Thoracic aorta (tissue), 2 donors: ENCODE measurements around the gene DIP2C. TPM values are rescaled to one million over a fixed set of nuclear protein-coding genes. Genes with fewer than 3 reads are reported as not detected.

ENCODE experiments used
- ATAC-seq: fragments of 150-250 bp; one replicate; pipeline ENCODE4 v1.8.0; 2017; ENCODE audit warnings: low read depth; ENCODE audit not compliant: insufficient number of reproducible peaks, low FRiP score
- DNase-seq: peaks from one replicate; pipeline ENCODE4 v3.0.0-alpha.2; 2020; ENCODE audit warnings: low spot score
- H3K27ac ChIP-seq, 2 donors: fragments of 200-600 bp; sonication (generic); 1 replicate in 1 of 2; 2 replicates in 1 of 2; pipeline ENCODE4 v1.5.1; 2016; ENCODE audit warnings: mild to moderate bottlenecking in 2 of 2, moderate library complexity in 2 of 2
- H3K27me3 ChIP-seq: fragments of 200-600 bp; sonication (generic); replicated peaks from 2 replicates; pipeline ENCODE4 v1.6.0; 2016; ENCODE audit warnings: mild to moderate bottlenecking; ENCODE audit not compliant: insufficient read depth
- H3K36me3 ChIP-seq: fragments of 200-600 bp; sonication (generic); one replicate; pipeline ENCODE4 v1.5.1; 2016
- H3K4me1 ChIP-seq, 2 donors: fragments of 200-600 bp; sonication (generic); 1 replicate in 1 of 2; 2 replicates in 1 of 2; pipeline versions ENCODE4 v1.5.1 to v1.6.0; 2016; ENCODE audit warnings: low read depth in 2 of 2, mild to moderate bottlenecking in 1 of 2; ENCODE audit not compliant: control insufficient read depth in 1 of 2
- H3K4me3 ChIP-seq: fragments of 200-600 bp; sonication (generic); 2 replicates; pipeline ENCODE4 v1.5.1; 2016; ENCODE audit warnings: mild to moderate bottlenecking
- H3K9me3 ChIP-seq: fragments of 200-600 bp; sonication (generic); 2 replicates; pipeline ENCODE4 v1.5.1; 2016
- CTCF ChIP-seq: fragments of 200-600 bp; sonication (generic); IDR thresholded peaks from one replicate; pipeline ENCODE4 v1.5.1; 2019; ENCODE audit warnings: antibody characterized with exemption
- total RNA-seq, 2 donors: library from RNA; depleted of rRNA; stranded (reverse); fragments of >200 nt; gene quantifications; one replicate each; pipeline versions ENCODE4 v1.1.0 to v1.2.3, GENCODE V29; 2016

The DIP2C gene
- total RNA-seq, 2 donors from 2014 or later, result 36.8 to 44.0 TPM

GRCh38 chr10:672203-672602 is 17.3 kb downstream of the DIP2C start:
- no peaks in the 10 kb centered on the region for H3K9me3 ChIP-seq
- H3K36me3 ChIP-seq, result no peaks in the 10 kb centered on the region
- no peak overlapping the region for H3K4me3 ChIP-seq
- no peaks in the 10 kb centered on the region for H3K27me3 ChIP-seq
- ATAC-seq (no peak), DNase-seq (no peak)
- peaks cover 0 to 3% of the 10 kb centered on the region in 2 donors for H3K4me1 ChIP-seq
- no peak for TF ChIP-seq CTCF
- H3K27ac ChIP-seq, result no peak overlapping the region

DNA sequence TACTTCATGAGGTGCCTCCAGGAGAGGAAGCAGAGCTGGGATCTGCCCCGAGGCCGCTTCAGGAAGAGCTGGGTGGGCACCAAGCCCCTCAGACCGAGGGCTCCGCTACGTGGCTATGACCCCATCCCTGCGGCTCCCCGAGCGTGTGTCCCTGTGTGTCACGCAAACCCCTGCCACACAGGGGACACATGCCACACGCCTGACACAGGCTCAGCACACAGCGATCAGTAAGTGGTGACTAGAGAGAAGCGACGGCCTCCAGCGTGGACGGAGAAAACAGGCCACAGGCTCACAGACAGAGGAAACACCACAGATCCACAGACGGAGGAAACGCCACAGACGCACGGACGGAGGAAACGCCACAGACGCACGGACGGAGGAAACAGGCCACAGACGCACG is 18.5 kb downstream of the DIP2C start:
- Histone ChIP-seq H3K4me1 (peaks cover 0 to 12% of the 10 kb centered on the region in 2 donors), H3K27me3 (no peaks in the 10 kb centered on the region), H3K4me3 (no peak overlapping the region), H3K36me3 (no peaks in the 10 kb centered on the region), H3K27ac (no peak overlapping the region), H3K9me3 (no peaks in the 10 kb centered on the region)
- DNase-seq (no peak), ATAC-seq (no peak)
- no peak for TF ChIP-seq CTCF

DNA sequence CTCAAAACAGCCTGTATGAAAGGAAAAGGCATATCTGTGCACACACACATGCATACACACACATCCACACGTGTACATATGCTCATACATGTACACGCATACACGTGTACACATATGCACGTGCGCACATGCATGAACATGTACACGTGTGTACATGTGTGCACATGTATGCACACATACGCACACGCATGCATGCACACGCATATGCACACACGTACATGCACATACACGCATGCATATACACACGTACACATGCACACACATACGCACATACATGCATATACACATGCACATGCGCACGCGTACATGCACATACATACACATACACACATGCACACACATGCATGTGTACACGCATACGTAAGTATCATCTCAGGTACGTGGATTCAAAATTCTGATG is 19.4 kb downstream of the DIP2C start:
- Histone ChIP-seq H3K9me3 (no peaks in the 10 kb centered on the region), H3K4me3 (no peak overlapping the region), H3K36me3 (no peaks in the 10 kb centered on the region), H3K27ac (no peak overlapping the region), H3K4me1 (peaks cover 2 to 19% of the 10 kb centered on the region in 2 donors), H3K27me3 (no peaks in the 10 kb centered on the region)
- no peak for ATAC-seq
- TF ChIP-seq CTCF, result no peak
- no peak for DNase-seq

DNA sequence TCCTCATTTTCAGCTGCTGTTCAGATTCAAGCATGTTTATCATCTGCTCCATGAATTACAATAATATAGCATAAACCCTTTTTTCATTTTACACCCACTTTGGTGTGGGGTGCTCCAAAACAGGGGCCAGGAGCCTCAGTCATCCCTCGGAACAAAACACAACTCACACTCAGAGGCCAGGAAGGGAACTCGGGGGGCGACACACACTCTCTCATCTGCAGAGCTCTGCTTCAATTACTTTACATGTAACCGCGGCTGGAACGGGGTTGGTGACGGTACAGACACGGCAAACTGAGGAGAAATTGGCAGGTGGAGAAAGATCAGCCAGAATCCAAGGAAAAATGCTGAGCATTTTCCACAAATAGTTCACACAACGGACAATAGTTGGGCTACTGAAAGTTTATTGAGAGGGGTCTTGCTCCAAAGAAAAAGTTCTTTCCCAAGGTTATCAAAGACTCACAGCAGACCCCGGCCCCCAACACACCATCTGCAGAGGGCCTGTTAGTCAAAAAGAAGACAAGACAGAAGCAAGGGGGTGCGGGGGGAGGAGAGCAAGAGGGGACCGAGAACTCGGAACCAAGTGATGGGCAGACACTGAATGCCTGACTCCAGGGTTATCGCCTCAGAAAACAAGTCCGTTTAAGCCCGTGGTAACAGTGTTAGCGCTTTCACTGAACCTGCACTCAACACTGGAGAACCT is 20.5 kb downstream of the DIP2C start:
- Histone ChIP-seq H3K36me3 (no peaks in the 10 kb centered on the region), H3K27me3 (no peaks in the 10 kb centered on the region), H3K27ac (no peak overlapping the region), H3K4me3 (no peak overlapping the region), H3K4me1 (peaks cover 5 to 22% of the 10 kb centered on the region in 2 donors), H3K9me3 (no peaks in the 10 kb centered on the region)
- TF ChIP-seq CTCF, result no peak
- no peak for DNase-seq
- no peak for ATAC-seq

GRCh38 chr10:667602-668143 is 21.8 kb downstream of the DIP2C start:
- Histone ChIP-seq H3K36me3 (no peaks in the 10 kb centered on the region), H3K4me1 (peaks cover 5 to 22% of the 10 kb centered on the region in 2 donors), H3K27me3 (no peaks in the 10 kb centered on the region), H3K9me3 (no peaks in the 10 kb centered on the region), H3K27ac (no peak overlapping the region), H3K4me3 (no peak overlapping the region)
- DNase-seq (no peak), ATAC-seq (no peak)
- TF ChIP-seq CTCF, result no peak
